ENCODE measurements around the gene ANKRD33B. TPM values are rescaled to one million over a fixed set of nuclear protein-coding genes. Genes with fewer than 3 reads are reported as not detected.
A peak's percentile ranks its signal among the peaks of the same experiment; 100 is the strongest.

Gene ANKRD33B
- total RNA-seq, 1 experiment from 2014 or later = 14.9 TPM

GRCh38 chr5:10581424-10581748 is 17.5 kb downstream of the ANKRD33B start:
- no TSS peak for BruUV-seq (replicated peaks)

GRCh38 chr5:10581867-10582511 is 18.1 kb downstream of the ANKRD33B start:
- intact Hi-C loops (cut with micrococcal nuclease) = no loop called here
- POLR2A ChIA-PET (ENCODE audit: unreplicated experiment) = no interaction called here
- H3K27ac ChIP-seq (ENCODE audit: low read length) = peak overlapping the region; percentile 40
- H4K20me1 ChIP-seq (ENCODE audit: low read length) = no peaks in the 10 kb centered on the region
- no peak overlapping the region for H3K9ac ChIP-seq (ENCODE audit: low read length)
- H3K9me2 ChIP-seq (replicated peaks; ENCODE audit: low read length) = no peaks in the 10 kb centered on the region
- peaks cover 17% of the 10 kb centered on the region for H3K4me1 ChIP-seq (ENCODE audit: insufficient read depth, low read length)
- peak overlapping the region; percentile 14; the same call in 1 of the 2 replicates for H3K4me2 ChIP-seq (ENCODE audit: low read length)
- CTCF ChIA-PET = no interaction called here
- no TSS peak for BruUV-seq (replicated peaks)
- H3K79me2 ChIP-seq (ENCODE audit: low read length) = peaks cover 29% of the 10 kb centered on the region
- TF ChIP-seq CTCF (conservative IDR thresholded peaks at IDR 0.05; ENCODE audit: low read depth, low read length) = no peak
- TF ChIP-seq EZH2phosphoT487 (IDR thresholded peaks at IDR 0.05; ENCODE audit: borderline replicate concordance, low read length) = no peak
- no peak for TF ChIP-seq EZH2 (IDR thresholded peaks at IDR 0.05; ENCODE audit: low read length, unreplicated experiment)
- H3K27me3 ChIP-seq (ENCODE audit: low read length) = no peaks in the 10 kb centered on the region
- H3K9me3 ChIP-seq (ENCODE audit: low read length) = no peaks in the 10 kb centered on the region
- no peak overlapping the region for H2AFZ ChIP-seq (ENCODE audit: low read length)
- H3K36me3 ChIP-seq (ENCODE audit: low read depth, low read length) = no peaks in the 10 kb centered on the region
- no peak for ATAC-seq
- H3F3A ChIP-seq (ENCODE audit: low read length, unreplicated experiment) = no peaks in the 10 kb centered on the region
- H3K4me3 ChIP-seq (ENCODE audit: low read length) = no peak overlapping the region
- no peak for DNase-seq

More at GRCh38 chr5:10581424-10581748, 17.5 kb downstream of the ANKRD33B start:
- H3K27me3 ChIP-seq (ENCODE audit: low read length) = no peaks in the 10 kb centered on the region
- no peaks in the 10 kb centered on the region for H3K9me2 ChIP-seq (replicated peaks; ENCODE audit: low read length)
- intact Hi-C loops (cut with micrococcal nuclease) = no loop called here
- H3K9me3 ChIP-seq (ENCODE audit: low read length) = no peaks in the 10 kb centered on the region
- no peaks in the 10 kb centered on the region for H4K20me1 ChIP-seq (ENCODE audit: low read length)
- ChIA-PET POLR2A (ENCODE audit: unreplicated experiment) (interaction anchor here (0.5 kb wide), 1 partner anchor 12 kb away, joined by 3 read pairs; no protein-coding TSS in a partner anchor), CTCF (no interaction called here)
- H2AFZ ChIP-seq (ENCODE audit: low read length) = no peak overlapping the region
- H3K79me2 ChIP-seq (ENCODE audit: low read length) = peaks cover 29% of the 10 kb centered on the region
- no peak overlapping the region for H3K4me3 ChIP-seq (ENCODE audit: low read length)
- peak; percentile 86 for DNase-seq
- no peak overlapping the region for H3K9ac ChIP-seq (ENCODE audit: low read length)
- no peaks in the 10 kb centered on the region for H3F3A ChIP-seq (ENCODE audit: low read length, unreplicated experiment)
- peak overlapping the region; percentile 14 for H3K4me2 ChIP-seq (ENCODE audit: low read length)
- peak; percentile 89 for ATAC-seq
- H3K4me1 ChIP-seq (ENCODE audit: insufficient read depth, low read length) = peaks cover 17% of the 10 kb centered on the region
- H3K27ac ChIP-seq (ENCODE audit: low read length) = peak overlapping the region; percentile 40
- H3K36me3 ChIP-seq (ENCODE audit: low read depth, low read length) = no peaks in the 10 kb centered on the region
- TF ChIP-seq CTCF (conservative IDR thresholded peaks at IDR 0.05; ENCODE audit: low read depth, low read length) (no peak), EZH2phosphoT487 (IDR thresholded peaks at IDR 0.05; ENCODE audit: borderline replicate concordance, low read length) (no peak), EZH2 (IDR thresholded peaks at IDR 0.05; ENCODE audit: low read length, unreplicated experiment) (no peak)

GRCh38 chr5:10582512-10582897 is 18.6 kb downstream of the ANKRD33B start:
- Histone ChIP-seq H3K9ac (ENCODE audit: low read length) (no peak overlapping the region), H3K9me3 (ENCODE audit: low read length) (no peaks in the 10 kb centered on the region), H3K27ac (ENCODE audit: low read length) (no peak overlapping the region), H3K36me3 (ENCODE audit: low read depth, low read length) (no peaks in the 10 kb centered on the region), H3F3A (ENCODE audit: low read length, unreplicated experiment) (no peaks in the 10 kb centered on the region), H3K27me3 (ENCODE audit: low read length) (no peaks in the 10 kb centered on the region), H3K79me2 (ENCODE audit: low read length) (peaks cover 29% of the 10 kb centered on the region), H3K4me1 (ENCODE audit: insufficient read depth, low read length) (peaks cover 17% of the 10 kb centered on the region), H3K4me3 (ENCODE audit: low read length) (no peak overlapping the region), H3K4me2 (ENCODE audit: low read length) (no peak overlapping the region), H3K9me2 (replicated peaks; ENCODE audit: low read length) (no peaks in the 10 kb centered on the region), H4K20me1 (ENCODE audit: low read length) (no peaks in the 10 kb centered on the region), H2AFZ (ENCODE audit: low read length) (no peak overlapping the region)
- DNase-seq (no peak), ATAC-seq (no peak)
- POLR2A ChIA-PET (ENCODE audit: unreplicated experiment) = no interaction called here
- CTCF ChIA-PET = no interaction called here
- intact Hi-C loops (cut with micrococcal nuclease) = no loop called here
- no TSS peak for BruUV-seq (replicated peaks)
- TF ChIP-seq EZH2phosphoT487 (IDR thresholded peaks at IDR 0.05; ENCODE audit: borderline replicate concordance, low read length) = no peak
- TF ChIP-seq CTCF (conservative IDR thresholded peaks at IDR 0.05; ENCODE audit: low read depth, low read length) = no peak
- TF ChIP-seq EZH2 (IDR thresholded peaks at IDR 0.05; ENCODE audit: low read length, unreplicated experiment) = no peak

Measured in PC-3 (cell line).